SK-N-SH treated with all-trans-retinoic acid at 6 μM for 48 hours (cell line): ENCODE data around the gene KIF26A.

Experiments used
- ATAC-seq: fragments of 200-7000 bp; cut with Tn5 transposase; 3 replicates; pipeline ENCODE4 v1.9.1; 2020; ENCODE audit warnings: mild to moderate bottlenecking, moderate library complexity
- ARNTL ChIP-seq: fragments of 450-650 bp; formaldehyde crosslinking; IDR thresholded peaks from 2 replicates; pipeline ENCODE4 v1.5.0; 2020; ENCODE audit warnings: low read depth, mild to moderate bottlenecking, moderate library complexity, borderline replicate concordance
- CREB5 ChIP-seq: fragments of 250-450 bp; sonication (Bioruptor Pico); IDR thresholded peaks from 2 replicates; pipeline ENCODE4 v1.5.1; 2020; ENCODE audit warnings: low read depth, mild to moderate bottlenecking, moderate library complexity
- CSDC2 ChIP-seq: fragments of 250-450 bp; sonication (Bioruptor Pico); IDR thresholded peaks from 2 replicates; pipeline ENCODE4 v1.5.0; 2020; ENCODE audit warnings: mild to moderate bottlenecking, moderate library complexity
- CSRNP3 ChIP-seq: fragments of 250-450 bp; sonication (Bioruptor Pico); IDR thresholded peaks from 2 replicates; pipeline ENCODE4 v1.5.1; 2021; ENCODE audit warnings: mild to moderate bottlenecking, moderate library complexity
- ESRRG ChIP-seq: fragments of 250-450 bp; sonication (Bioruptor Pico); IDR thresholded peaks from 2 replicates; pipeline ENCODE4 v1.6.1; 2021; ENCODE audit warnings: mild to moderate bottlenecking
- GLIS3 ChIP-seq: fragments of 250-450 bp; sonication (Bioruptor Pico); IDR thresholded peaks from 2 replicates; pipeline ENCODE4 v1.5.0; 2020; ENCODE audit warnings: mild to moderate bottlenecking, moderate library complexity
- OSR1 ChIP-seq: fragments of 250-450 bp; sonication (Bioruptor Pico); IDR thresholded peaks from 2 replicates; pipeline ENCODE4 v1.8.0; 2022; ENCODE audit warnings: moderate library complexity, mild to moderate bottlenecking, inconsistent platforms
- PPARA ChIP-seq: fragments of 250-450 bp; sonication (Bioruptor Pico); IDR thresholded peaks from 2 replicates; pipeline ENCODE4 v1.5.0; 2020; ENCODE audit warnings: mild to moderate bottlenecking, borderline replicate concordance
- RARB ChIP-seq: fragments of 250-450 bp; sonication (Bioruptor Pico); IDR thresholded peaks from 2 replicates; pipeline ENCODE4 v1.8.0; 2021; ENCODE audit warnings: mild to moderate bottlenecking, moderate library complexity
- SNAI2 ChIP-seq: fragments of 250-450 bp; sonication (Bioruptor Pico); IDR thresholded peaks from 2 replicates; pipeline ENCODE4 v1.5.0; 2020; ENCODE audit warnings: mild to moderate bottlenecking, moderate library complexity
- TCF4 ChIP-seq: fragments of 250-450 bp; sonication (Bioruptor Pico); IDR thresholded peaks from 2 replicates; pipeline ENCODE4 v1.8.0; 2021; ENCODE audit warnings: mild to moderate bottlenecking, moderate library complexity, borderline replicate concordance
- TOX ChIP-seq: fragments of 250-450 bp; sonication (Bioruptor Pico); IDR thresholded peaks from 2 replicates; pipeline ENCODE4 v1.8.0; 2021; ENCODE audit warnings: mild to moderate bottlenecking, moderate library complexity, borderline replicate concordance
- TSHZ2 ChIP-seq: fragments of 250-450 bp; sonication (Bioruptor Pico); IDR thresholded peaks from 2 replicates; pipeline ENCODE4 v1.5.0; 2020; ENCODE audit warnings: mild to moderate bottlenecking, moderate library complexity
- ZFP3 ChIP-seq: fragments of 250-450 bp; sonication (Bioruptor Pico); IDR thresholded peaks from 2 replicates; pipeline ENCODE4 v1.5.0; 2020; ENCODE audit warnings: mild to moderate bottlenecking, moderate library complexity
- ZNF565 ChIP-seq: fragments of 450-650 bp; formaldehyde crosslinking; conservative IDR thresholded peaks from 2 replicates; pipeline ENCODE4 v1.5.0; 2020; ENCODE audit warnings: low read depth, mild to moderate bottlenecking, moderate library complexity
- ZNF70 ChIP-seq: fragments of 450-650 bp; formaldehyde crosslinking; IDR thresholded peaks from 2 replicates; pipeline ENCODE4 v1.5.0; 2020; ENCODE audit warnings: mild to moderate bottlenecking, moderate library complexity
- ZNF8 ChIP-seq: fragments of 450-650 bp; formaldehyde crosslinking; IDR thresholded peaks from 2 replicates; pipeline ENCODE4 v1.5.0; 2020; ENCODE audit warnings: mild to moderate bottlenecking, moderate library complexity
- TF ChIP-seq, protein P1 (sequence below): fragments of 250-450 bp; sonication (Bioruptor Pico); IDR thresholded peaks from 2 replicates; pipeline ENCODE4 v1.8.0; 2021; ENCODE audit warnings: low read depth, mild to moderate bottlenecking, moderate library complexity, borderline replicate concordance

The KIF26A gene

DNA sequence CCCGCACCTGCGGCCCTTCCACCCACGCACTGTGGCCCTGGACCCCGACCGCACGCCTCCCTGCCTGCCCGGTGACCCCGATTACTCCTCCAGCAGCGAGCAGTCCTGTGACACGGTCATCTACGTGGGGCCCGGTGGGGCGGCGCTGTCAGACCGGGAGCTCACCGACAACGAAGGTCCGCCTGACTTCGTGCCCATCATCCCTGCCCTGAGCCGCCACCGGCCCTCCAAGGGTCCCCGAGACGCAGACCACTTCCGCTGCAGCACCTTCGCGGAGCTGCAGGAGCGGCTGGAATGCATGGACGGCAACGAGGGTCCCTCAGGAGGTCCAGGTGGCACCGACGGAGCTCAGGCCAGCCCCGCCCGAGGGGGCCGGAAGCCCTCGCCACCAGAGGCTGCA lies 36.7 kb downstream of the KIF26A start:
- no peak for TF ChIP-seq ZFP3
- TF ChIP-seq PPARA (CRISPR knock-in tag) = no peak
- TF ChIP-seq CSDC2 (CRISPR knock-in tag) = no peak
- TF ChIP-seq ZNF8 (CRISPR knock-in tag) = no peak
- TF ChIP-seq CSRNP3 = no peak
- TF ChIP-seq ARNTL (CRISPR knock-in tag) = no peak
- TF ChIP-seq, protein P1, sequence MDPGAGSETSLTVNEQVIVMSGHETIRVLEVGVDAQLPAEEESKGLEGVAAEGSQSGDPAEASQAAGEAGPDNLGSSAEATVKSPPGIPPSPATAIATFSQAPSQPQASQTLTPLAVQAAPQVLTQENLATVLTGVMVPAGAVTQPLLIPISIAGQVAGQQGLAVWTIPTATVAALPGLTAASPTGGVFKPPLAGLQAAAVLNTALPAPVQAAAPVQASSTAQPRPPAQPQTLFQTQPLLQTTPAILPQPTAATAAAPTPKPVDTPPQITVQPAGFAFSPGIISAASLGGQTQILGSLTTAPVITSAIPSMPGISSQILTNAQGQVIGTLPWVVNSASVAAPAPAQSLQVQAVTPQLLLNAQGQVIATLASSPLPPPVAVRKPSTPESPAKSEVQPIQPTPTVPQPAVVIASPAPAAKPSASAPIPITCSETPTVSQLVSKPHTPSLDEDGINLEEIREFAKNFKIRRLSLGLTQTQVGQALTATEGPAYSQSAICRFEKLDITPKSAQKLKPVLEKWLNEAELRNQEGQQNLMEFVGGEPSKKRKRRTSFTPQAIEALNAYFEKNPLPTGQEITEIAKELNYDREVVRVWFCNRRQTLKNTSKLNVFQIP (CRISPR knock-in tag) = no peak
- TF ChIP-seq RARB = no peak
- TF ChIP-seq SNAI2 = no peak
- no peak for TF ChIP-seq ZNF565 (CRISPR knock-in tag)
- TF ChIP-seq ESRRG (CRISPR knock-in tag) = no peak
- no peak for TF ChIP-seq TOX (CRISPR knock-in tag)
- TF ChIP-seq TCF4 (CRISPR knock-in tag) = no peak
- TF ChIP-seq TSHZ2 (CRISPR knock-in tag) = no peak
- no peak for ATAC-seq

DNA sequence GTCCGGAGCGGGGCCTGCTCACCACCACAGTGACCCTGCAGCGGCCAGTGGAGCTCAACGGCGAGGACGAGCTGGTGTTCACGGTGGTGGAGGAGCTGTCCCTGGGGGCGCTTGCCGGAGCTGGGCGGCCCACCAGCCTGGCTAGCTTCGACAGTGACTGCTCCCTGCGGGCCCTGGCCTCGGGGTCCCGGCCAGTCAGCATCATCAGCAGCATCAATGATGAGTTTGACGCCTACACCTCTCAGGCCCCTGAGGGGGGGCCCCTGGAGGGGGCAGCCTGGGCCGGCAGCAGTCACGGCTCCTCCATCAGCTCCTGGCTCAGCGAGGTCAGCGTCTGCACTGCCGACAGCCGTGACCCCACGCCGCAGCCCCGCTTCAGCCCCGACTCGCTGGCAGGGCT lies 37.4 kb downstream of the KIF26A start:
- no peak for TF ChIP-seq TOX (CRISPR knock-in tag)
- no peak for ATAC-seq

DNA sequence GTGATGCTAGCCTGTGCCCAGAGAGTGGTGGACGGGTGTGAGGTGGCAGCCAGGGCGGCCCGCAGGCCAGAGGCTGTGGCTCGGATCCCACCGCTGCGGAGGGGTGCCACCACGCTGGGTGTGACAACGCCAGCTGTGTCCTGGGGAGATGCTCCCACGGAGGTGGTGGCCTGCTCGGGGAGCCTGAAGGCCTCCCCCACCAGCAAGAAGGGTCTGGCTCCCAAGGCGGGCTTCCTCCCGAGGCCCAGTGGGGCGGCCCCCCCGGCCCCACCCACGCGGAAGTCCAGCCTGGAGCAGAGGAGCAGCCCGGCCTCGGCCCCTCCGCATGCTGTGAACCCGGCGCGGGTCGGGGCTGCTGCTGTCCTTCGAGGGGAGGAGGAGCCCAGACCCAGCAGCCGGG lies 38.2 kb downstream of the KIF26A start:
- no peak for ATAC-seq
- TF ChIP-seq OSR1 (no peak), SNAI2 (no peak), CSDC2 (CRISPR knock-in tag) (no peak), ARNTL (CRISPR knock-in tag) (no peak), ZFP3 (no peak), CSRNP3 (no peak), ZNF8 (CRISPR knock-in tag) (no peak), TSHZ2 (CRISPR knock-in tag) (no peak), PPARA (CRISPR knock-in tag) (no peak), ZNF70 (CRISPR knock-in tag) (no peak), TOX (CRISPR knock-in tag) (no peak), CREB5 (no peak), GLIS3 (no peak)
- TF ChIP-seq, protein P1 (CRISPR knock-in tag) = no peak
